Stimulated activated CD4-positive, alpha-beta T cell treated with anti-CD3 and anti-CD28 coated beads, Interleukin-2, amount 100 ng/mL, for 48 hours (primary cell): ENCODE data around the gene SPIRE1.
"Not testable (repeated sequence)": the region's sequence is repeated elsewhere in the genome, so short reads cannot be mapped to it uniquely, and the experiment has no call there.

ENCODE experiments used
- DNase-seq, 2 donors: peaks; one replicate each; pipeline ENCODE4 v3.0.0-alpha.2; 2020

The SPIRE1 gene

GRCh38 chr18:12597760-12598159 is 60.1 kb downstream of the SPIRE1 start:
- no peak for DNase-seq

- no peak for DNase-seq
Observed at GRCh38 chr18:12595571-12596255, 62.2 kb downstream of the SPIRE1 start.

- no peak for DNase-seq
Observed at GRCh38 chr18:12593866-12594265, 64.0 kb downstream of the SPIRE1 start.

- DNase-seq = no peak
Observed at GRCh38 chr18:12592597-12593127, 65.2 kb downstream of the SPIRE1 start.

GRCh38 chr18:12589448-12589847 is 68.5 kb downstream of the SPIRE1 start:
- no peak for DNase-seq

GRCh38 chr18:12586956-12587355 is 71.0 kb downstream of the SPIRE1 start:
- DNase-seq = no peak

- DNase-seq = no peak
Observed at GRCh38 chr18:12585218-12585617, 72.7 kb downstream of the SPIRE1 start.

- no peak for DNase-seq
Observed at GRCh38 chr18:12580630-12581342, 77.1 kb downstream of the SPIRE1 start.

- DNase-seq = no peak
Observed at GRCh38 chr18:12579775-12580174, 78.1 kb downstream of the SPIRE1 start.

- no peak for DNase-seq
Observed at GRCh38 chr18:12577848-12578247, 80.1 kb downstream of the SPIRE1 start.

- no peak for DNase-seq
Observed at GRCh38 chr18:12574494-12575185, 83.3 kb downstream of the SPIRE1 start.

- no peak for DNase-seq
Observed at GRCh38 chr18:12571630-12572029, 86.3 kb downstream of the SPIRE1 start.

- no peak for DNase-seq
Observed at GRCh38 chr18:12569791-12570190, 88.1 kb downstream of the SPIRE1 start.

GRCh38 chr18:12567849-12568248 is 90.1 kb downstream of the SPIRE1 start:
- DNase-seq = no peak

- DNase-seq = no peak
Observed at GRCh38 chr18:12564861-12565260, 93.0 kb downstream of the SPIRE1 start.

GRCh38 chr18:12564378-12564777 is 93.5 kb downstream of the SPIRE1 start:
- DNase-seq = no peak

GRCh38 chr18:12560600-12560999 is 97.3 kb downstream of the SPIRE1 start:
- not testable (repeated sequence) for DNase-seq

GRCh38 chr18:12559319-12559718 is 98.6 kb downstream of the SPIRE1 start:
- DNase-seq = no peak

GRCh38 chr18:12556946-12557806 is 100.7 kb downstream of the SPIRE1 start:
- no peak for DNase-seq

- no peak for DNase-seq
Observed at GRCh38 chr18:12554796-12555388, 103.0 kb downstream of the SPIRE1 start.

GRCh38 chr18:12552879-12553242 is 105.0 kb downstream of the SPIRE1 start:
- DNase-seq = no peak
